Muscle of arm (tissue), 12 donors: ENCODE data around the gene FCRL4. TPM values are rescaled to one million over a fixed set of nuclear protein-coding genes. Genes with fewer than 3 reads are reported as not detected.
"Not testable (repeated sequence)": the region's sequence is repeated elsewhere in the genome, so short reads cannot be mapped to it uniquely, and the experiment has no call there.

Experiments
- DNase-seq: peaks from one replicate; pipeline ENCODE4 v3.0.0-alpha.2; 2013
- polyA plus RNA-seq, 12 donors: library from polyadenylated mRNA; unstranded; fragments of 120-200 nt; gene quantifications; one replicate each; pipeline ENCODE4 v1.2.1, GENCODE V29; 2013; ENCODE audit not compliant: insufficient read length in 12 of 12

The FCRL4 gene
- polyA plus RNA-seq, 12 donors, result not detected

- no peak for DNase-seq
Observed at GRCh38 chr1:157551694-157552693, 45.9 kb downstream of the FCRL4 start, which contains the start of gene FCRL5. Gene FCRL5 (minus strand): TSS chr1:157552515. CDS start chr1:157552362, 153 bp downstream.

GRCh38 chr1:157548081-157548480 is 49.8 kb downstream of the FCRL4 start:
- DNase-seq, result not testable (repeated sequence)

GRCh38 chr1:157542676-157543075 is 55.2 kb downstream of the FCRL4 start:
- no peak for DNase-seq

GRCh38 chr1:157540852-157541251 is 57.0 kb downstream of the FCRL4 start:
- no peak for DNase-seq

GRCh38 chr1:157540160-157540748 is 57.6 kb downstream of the FCRL4 start:
- no peak for DNase-seq

- no peak for DNase-seq
Observed at GRCh38 chr1:157539568-157539967, 58.3 kb downstream of the FCRL4 start.

GRCh38 chr1:157532569-157532968 is 65.3 kb downstream of the FCRL4 start:
- no peak for DNase-seq

GRCh38 chr1:157523774-157524493 is 74.0 kb downstream of the FCRL4 start:
- DNase-seq, result no peak

Other genes with a start within 250 kb of the FCRL4 start
- gene FCRL5, start 45.6 kb downstream of the FCRL4 start, polyA plus RNA-seq, result 1 to 10 TPM in 1 of 12 donors, under 1 TPM in 7, not detected in 4; 0.04 to 1.5 (median 0.07) TPM
- gene FCRL3, start 102.7 kb upstream of the FCRL4 start, polyA plus RNA-seq, result under 1 TPM in 6 of 12 donors, not detected in 6; 0.08 to 0.62 (median 0.18) TPM
- gene FCRL2, start 179.0 kb upstream of the FCRL4 start, polyA plus RNA-seq, result under 1 TPM in 3 of 12 donors, not detected in 9; 0.11 to 0.54 (median 0.24) TPM
- gene FCRL1, start 222.0 kb upstream of the FCRL4 start, polyA plus RNA-seq, result 1 to 10 TPM in 1 of 12 donors, under 1 TPM in 8, not detected in 3; 0.07 to 3.1 (median 0.23) TPM
- under 1 TPM in 6 of 12 donors, not detected in 6; 0.05 to 0.22 (median 0.15) TPM for gene CD5L, start 243.7 kb upstream of the FCRL4 start, polyA plus RNA-seq